NCI-H774 (cell line): ENCODE results near the gene KCNA4.
"Not testable (repeated sequence)": the region's sequence is repeated elsewhere in the genome, so short reads cannot be mapped to it uniquely, and the experiment has no call there.

Experiments
- DNase-seq: peaks from one replicate; lab custom pipeline; 2025; lab: John Stamatoyannopoulos, UW

Gene KCNA4

DNA sequence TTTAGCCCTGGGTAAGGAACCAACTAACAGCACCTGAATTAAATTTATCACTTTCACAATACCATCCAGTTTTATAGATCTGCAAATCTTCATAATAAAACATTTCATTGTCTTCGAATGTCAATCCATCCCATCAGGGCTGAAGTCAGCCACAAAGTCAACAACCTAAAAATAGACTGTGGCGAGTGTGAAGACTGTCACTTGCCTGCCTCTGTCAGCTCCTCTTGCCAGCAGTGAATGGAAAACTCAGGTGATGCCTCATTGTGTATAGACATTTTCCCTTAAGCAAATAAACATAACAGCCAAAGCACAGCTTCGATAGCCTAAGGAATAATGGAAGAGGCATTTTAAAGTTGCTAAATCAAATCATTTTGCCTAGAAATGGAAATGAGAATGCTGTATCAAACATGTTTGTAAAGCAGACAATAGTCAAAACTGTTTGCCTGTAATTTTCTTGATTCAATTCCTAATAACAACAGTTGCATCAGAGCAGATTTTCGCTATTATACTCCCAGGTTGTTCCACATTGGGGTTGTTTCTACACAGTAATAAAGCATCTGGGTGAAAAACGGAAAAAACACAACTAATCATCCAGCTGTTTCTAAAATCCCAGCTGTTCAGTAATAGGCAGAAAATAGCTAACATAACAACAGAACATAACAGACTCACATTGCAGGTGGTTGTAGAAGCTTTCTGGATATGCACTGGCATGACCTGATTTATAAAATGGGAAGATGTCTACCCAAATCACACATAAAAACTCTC lies 15.7 kb downstream of the KCNA4 start:
- DNase-seq: peak; percentile 50

DNA sequence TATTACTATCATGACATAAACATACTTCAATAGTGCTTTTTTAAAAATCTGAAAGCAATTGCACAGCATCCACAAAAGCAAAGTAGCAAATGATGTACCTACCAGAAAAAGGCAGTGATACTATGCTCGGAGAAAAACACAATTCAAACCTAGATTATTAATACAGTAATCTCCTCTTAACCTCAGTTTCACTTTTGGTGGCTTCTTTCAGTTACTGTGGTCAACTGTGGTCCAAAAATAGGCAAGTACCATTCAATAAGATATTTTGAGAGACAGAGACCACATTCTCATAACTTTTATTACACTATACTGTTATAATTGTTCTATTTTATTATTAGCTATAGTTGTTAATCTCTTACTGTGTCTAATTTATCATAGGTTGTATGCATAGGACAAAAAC lies 20.8 kb downstream of the KCNA4 start:
- DNase-seq: no peak

- DNase-seq: no peak
Observed at GRCh38 chr11:29989174-29989970, 27.5 kb downstream of the KCNA4 start.

DNA sequence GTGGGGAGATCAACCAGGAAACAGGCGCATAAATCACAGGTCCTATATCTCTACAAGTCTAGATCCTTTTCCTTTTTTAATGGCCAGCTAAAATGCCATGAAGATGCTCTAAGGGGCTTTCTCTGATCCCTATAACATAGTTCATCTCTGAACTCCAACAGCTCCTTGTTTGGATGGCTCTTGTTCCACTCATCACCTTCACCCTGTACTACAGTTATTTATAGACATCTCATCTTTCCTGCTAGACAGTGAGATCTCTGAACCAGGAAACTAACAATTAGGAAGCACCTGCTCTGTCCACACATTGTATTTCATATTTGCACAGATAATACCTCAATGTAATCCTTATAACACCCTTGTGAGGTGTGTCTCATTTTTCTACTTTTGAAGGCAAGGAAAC lies 31.6 kb downstream of the KCNA4 start:
- no peak for DNase-seq

GRCh38 chr11:29984544-29984943 lies 32.3 kb downstream of the KCNA4 start:
- DNase-seq: no peak

- no peak for DNase-seq
Observed at GRCh38 chr11:29978549-29978948, 38.3 kb downstream of the KCNA4 start.

DNA sequence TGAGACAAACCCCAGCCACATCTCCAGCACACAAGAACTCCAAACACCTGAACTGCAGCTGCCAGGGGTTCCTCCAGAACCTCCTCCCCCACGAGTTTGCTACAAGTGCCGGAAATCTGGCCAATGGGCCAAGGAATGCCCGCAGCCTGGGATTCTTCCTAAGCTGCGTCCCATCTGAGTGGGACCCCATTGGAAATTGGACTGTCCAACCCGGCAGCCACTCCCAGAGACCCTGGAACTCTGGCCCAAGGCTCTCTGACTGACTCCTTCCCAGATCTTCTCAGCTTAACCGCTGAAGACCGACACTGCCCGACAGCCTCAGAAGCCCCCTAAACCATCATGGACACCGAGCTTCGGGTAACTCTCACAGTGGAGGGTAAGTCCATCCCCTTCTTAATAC lies 41.2 kb downstream of the KCNA4 start:
- not testable (repeated sequence) for DNase-seq

- DNase-seq: no peak
Observed at GRCh38 chr11:29963796-29964195, 53.0 kb downstream of the KCNA4 start.

DNA sequence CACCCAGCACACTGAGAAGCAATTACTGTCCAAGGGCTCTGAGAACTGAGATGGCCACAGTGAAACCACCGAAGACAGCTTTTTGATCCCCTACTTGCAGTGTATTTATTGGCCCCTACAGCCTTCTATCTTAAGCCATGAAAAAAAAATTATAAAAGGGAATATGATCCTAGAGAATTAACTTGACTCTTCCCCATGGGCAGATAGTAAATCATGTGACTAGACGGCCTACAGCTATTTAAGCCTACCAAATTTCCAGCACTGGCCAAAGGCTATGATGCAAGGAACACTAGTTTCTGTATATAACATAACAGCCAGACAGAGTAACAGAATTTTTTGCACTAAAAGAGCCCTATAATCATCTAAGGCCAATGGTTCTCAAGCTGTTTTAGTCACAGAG lies 53.8 kb downstream of the KCNA4 start:
- DNase-seq: no peak

- DNase-seq: no peak
Observed at GRCh38 chr11:29962243-29962642, 54.6 kb downstream of the KCNA4 start.
